Measurements from ENCODE around the gene GJC2.

GJC2 gene

GRCh38 chr1:228208831-228209551 lies 59.3 kb downstream of the GJC2 start:
- no peak overlapping the region for H3K4me3 ChIP-seq (replicated peaks in 1 of 2; ENCODE audit: low read depth in 2 of 2, low read length in 2 of 2)
- TF ChIP-seq, protein P1, sequence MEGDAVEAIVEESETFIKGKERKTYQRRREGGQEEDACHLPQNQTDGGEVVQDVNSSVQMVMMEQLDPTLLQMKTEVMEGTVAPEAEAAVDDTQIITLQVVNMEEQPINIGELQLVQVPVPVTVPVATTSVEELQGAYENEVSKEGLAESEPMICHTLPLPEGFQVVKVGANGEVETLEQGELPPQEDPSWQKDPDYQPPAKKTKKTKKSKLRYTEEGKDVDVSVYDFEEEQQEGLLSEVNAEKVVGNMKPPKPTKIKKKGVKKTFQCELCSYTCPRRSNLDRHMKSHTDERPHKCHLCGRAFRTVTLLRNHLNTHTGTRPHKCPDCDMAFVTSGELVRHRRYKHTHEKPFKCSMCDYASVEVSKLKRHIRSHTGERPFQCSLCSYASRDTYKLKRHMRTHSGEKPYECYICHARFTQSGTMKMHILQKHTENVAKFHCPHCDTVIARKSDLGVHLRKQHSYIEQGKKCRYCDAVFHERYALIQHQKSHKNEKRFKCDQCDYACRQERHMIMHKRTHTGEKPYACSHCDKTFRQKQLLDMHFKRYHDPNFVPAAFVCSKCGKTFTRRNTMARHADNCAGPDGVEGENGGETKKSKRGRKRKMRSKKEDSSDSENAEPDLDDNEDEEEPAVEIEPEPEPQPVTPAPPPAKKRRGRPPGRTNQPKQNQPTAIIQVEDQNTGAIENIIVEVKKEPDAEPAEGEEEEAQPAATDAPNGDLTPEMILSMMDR (IDR thresholded peaks at IDR 0.05; ENCODE audit: low read depth, low read length), result no peak
- DNase-seq (ENCODE audit: low read depth in 2 of 2), result no peak

Data from cardiac fibroblast (primary cell).